Gastroesophageal sphincter (tissue), 3 donors: ENCODE results near the gene PCBP4.

Experiments
- CTCF ChIP-seq, 4 experiments: fragments of 200-600 bp in 2 of 4; fragments of 450-650 bp in 2 of 4; sonication (generic) in 1 of 4; IDR thresholded peaks; one replicate each; pipeline ENCODE4 v1.5.1; 2017 to 2019; ENCODE audit warnings: antibody characterized with exemption in 4 of 4, mild to moderate bottlenecking in 2 of 4, moderate library complexity in 2 of 4
- EP300 ChIP-seq: sonication (generic); formaldehyde crosslinking; IDR thresholded peaks from one replicate; pipeline ENCODE4 v1.6.1; 2017; ENCODE audit warnings: antibody characterized with exemption, mild to moderate bottlenecking
- POLR2A ChIP-seq, 2 donors: fragments of 450-650 bp; IDR thresholded peaks; one replicate each; pipeline ENCODE4 v1.6.1; 2017; ENCODE audit warnings: antibody characterized with exemption in 2 of 2, mild to moderate bottlenecking in 2 of 2, moderate library complexity in 1 of 2
- POLR2AphosphoS5 ChIP-seq: sonication (generic); formaldehyde crosslinking; IDR thresholded peaks from one replicate; pipeline ENCODE4 v1.6.1; 2017; ENCODE audit warnings: antibody characterized with exemption

GRCh38 chr3:51954713-51955112 lies 12.5 kb downstream of the PCBP4 start:
- no peak for TF ChIP-seq POLR2AphosphoS5
- TF ChIP-seq CTCF (IDR thresholded peaks at IDR 0.05): no peak
- no peak for TF ChIP-seq EP300
- TF ChIP-seq POLR2A (IDR thresholded peaks at IDR 0.05): no peak
